NCI-H1092 treated with DMSO at 0.1 percent for 48 hours (cell line): Measurements from ENCODE around the gene HYLS1.
A peak's percentile ranks its signal among the peaks of the same experiment; 100 is the strongest.
"Not testable (repeated sequence)": the region's sequence is repeated elsewhere in the genome, so short reads cannot be mapped to it uniquely, and the experiment has no call there.

Source experiments
- DNase-seq: peaks from one replicate; lab custom pipeline; 2025; lab: John Stamatoyannopoulos, UW

HYLS1 gene

GRCh38 chr11:125887373-125888324, at the start of gene HYLS1:
Gene HYLS1 (plus strand): TSS chr11:125887668. CDS start chr11:125899369, 11,701 bp downstream.
- peak; percentile 89 for DNase-seq

- DNase-seq: no peak
Observed at GRCh38 chr11:125842321-125842948, 45.0 kb upstream of the HYLS1 start.

GRCh38 chr11:125846188-125846587, 41.3 kb upstream of the HYLS1 start:
- no peak for DNase-seq

GRCh38 chr11:125857670-125858069, 29.8 kb upstream of the HYLS1 start:
- DNase-seq: not testable (repeated sequence)

- not testable (repeated sequence) for DNase-seq
Observed at GRCh38 chr11:125862786-125863185, 24.7 kb upstream of the HYLS1 start.

- not testable (repeated sequence) for DNase-seq
Observed at GRCh38 chr11:125865354-125865753, 22.1 kb upstream of the HYLS1 start.

GRCh38 chr11:125869521-125869920, 17.9 kb upstream of the HYLS1 start:
- no peak for DNase-seq

- DNase-seq: peak; percentile 32
Observed at GRCh38 chr11:125871391-125872137, 15.9 kb upstream of the HYLS1 start.

- no peak for DNase-seq
Observed at GRCh38 chr11:125872138-125872491, 15.4 kb upstream of the HYLS1 start.

GRCh38 chr11:125873881-125874555, 13.4 kb upstream of the HYLS1 start:
- no peak for DNase-seq

- peak; percentile 78 for DNase-seq
Observed at GRCh38 chr11:125874556-125875124, 12.8 kb upstream of the HYLS1 start.

- DNase-seq: no peak
Observed at GRCh38 chr11:125881291-125881690, 6.2 kb upstream of the HYLS1 start.

GRCh38 chr11:125883375-125883774, 4.1 kb upstream of the HYLS1 start:
- DNase-seq: no peak

- DNase-seq: no peak
Observed at GRCh38 chr11:125886997-125887372, 483 bp upstream of the HYLS1 start.

GRCh38 chr11:125890447-125891100, 3.1 kb downstream of the HYLS1 start:
- DNase-seq: no peak

GRCh38 chr11:125892071-125892470, 4.6 kb downstream of the HYLS1 start:
- DNase-seq: no peak

GRCh38 chr11:125892994-125893393, 5.5 kb downstream of the HYLS1 start:
- no peak for DNase-seq

GRCh38 chr11:125901872-125902271, 14.4 kb downstream of the HYLS1 start:
- no peak for DNase-seq

- DNase-seq: no peak
Observed at GRCh38 chr11:125902277-125902926, 14.9 kb downstream of the HYLS1 start.

- peak; percentile 96 for DNase-seq
Observed at GRCh38 chr11:125902927-125903710, 15.7 kb downstream of the HYLS1 start, which contains the start of gene PUS3. Gene PUS3 (minus strand): TSS chr11:125903206. CDS start chr11:125896284, 6,922 bp downstream.
